ENCODE results near the gene MUC20.

Gene MUC20

GRCh38 chr3:195755391-195755790 lies 34.6 kb downstream of the MUC20 start:
- DNase-seq (ENCODE audit: low read depth): no peak

- no peak for DNase-seq (ENCODE audit: low read depth)
These were observed 35.3 kb downstream of the MUC20 start for GRCh38 chr3:195755791-195756676.

- DNase-seq (ENCODE audit: low read depth): no peak
These were observed 36.6 kb downstream of the MUC20 start for GRCh38 chr3:195757438-195757770.

- DNase-seq (ENCODE audit: low read depth): no peak
These were observed 37.0 kb downstream of the MUC20 start for GRCh38 chr3:195757827-195758226.

- DNase-seq (ENCODE audit: low read depth): no peak
These were observed 38.1 kb downstream of the MUC20 start for GRCh38 chr3:195758721-195759353.

- no peak for DNase-seq (ENCODE audit: low read depth)
These were observed 39.8 kb downstream of the MUC20 start for GRCh38 chr3:195760345-195761122.

- no peak for DNase-seq (ENCODE audit: low read depth)
These were observed 40.4 kb downstream of the MUC20 start for GRCh38 chr3:195761123-195761566.

GRCh38 chr3:195761567-195762248 lies 40.9 kb downstream of the MUC20 start:
- no peak for DNase-seq (ENCODE audit: low read depth)

- no peak for DNase-seq (ENCODE audit: low read depth)
These were observed 41.4 kb downstream of the MUC20 start for GRCh38 chr3:195762249-195762585.

GRCh38 chr3:195762611-195763010 lies 41.8 kb downstream of the MUC20 start:
- DNase-seq (ENCODE audit: low read depth): no peak

GRCh38 chr3:195763076-195763830 lies 42.5 kb downstream of the MUC20 start:
- DNase-seq (ENCODE audit: low read depth): no peak

GRCh38 chr3:195763843-195764825 lies 43.4 kb downstream of the MUC20 start:
- DNase-seq (ENCODE audit: low read depth): no peak

- no peak for DNase-seq (ENCODE audit: low read depth)
These were observed 44.4 kb downstream of the MUC20 start for GRCh38 chr3:195764961-195765706.

GRCh38 chr3:195766671-195767070 lies 45.9 kb downstream of the MUC20 start:
- no peak for DNase-seq (ENCODE audit: low read depth)

GRCh38 chr3:195767792-195768191 lies 47.0 kb downstream of the MUC20 start:
- no peak for DNase-seq (ENCODE audit: low read depth)

GRCh38 chr3:195768414-195768813 lies 47.6 kb downstream of the MUC20 start:
- no peak for DNase-seq (ENCODE audit: low read depth)

GRCh38 chr3:195768831-195769303 lies 48.1 kb downstream of the MUC20 start:
- DNase-seq (ENCODE audit: low read depth): no peak

- no peak for DNase-seq (ENCODE audit: low read depth)
These were observed 48.8 kb downstream of the MUC20 start for GRCh38 chr3:195769551-195769950.

GRCh38 chr3:195770081-195770840 lies 49.5 kb downstream of the MUC20 start:
- DNase-seq (ENCODE audit: low read depth): no peak
